NCI-H2029 (cell line): ENCODE results near the gene CCDC179.

Source experiments
- DNase-seq: peaks from one replicate; lab custom pipeline; 2025; lab: John Stamatoyannopoulos, UW

Gene CCDC179

DNA sequence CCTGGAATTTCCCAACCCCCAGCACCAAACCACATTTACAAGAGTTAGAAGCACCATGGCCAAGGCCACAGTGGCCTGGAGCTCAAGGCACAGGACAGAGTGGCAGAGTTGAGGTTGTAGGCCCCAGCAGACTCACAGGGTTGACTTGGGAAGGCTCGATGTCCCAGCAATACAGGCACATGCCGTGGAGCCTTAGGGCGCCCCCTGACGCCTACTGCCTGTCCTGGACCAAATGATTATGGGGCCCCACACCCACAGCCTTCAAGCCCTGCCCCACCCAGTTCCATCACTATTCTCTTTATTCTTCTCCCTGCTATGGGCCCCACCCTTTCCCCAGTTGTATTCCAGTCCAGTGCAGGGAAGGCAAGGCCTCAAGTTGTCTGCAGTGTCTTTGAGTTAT is at the start of gene CCDC179:
Gene CCDC179, minus strand, starts transcription at position 234 of the 400 bp plus-strand sequence. Its CDS starts 53 bp downstream, at position 181.
- no peak for DNase-seq

- DNase-seq = no peak
These were observed 43.5 kb upstream of the CCDC179 start for GRCh38 chr11:22903782-22904181.

GRCh38 chr11:22901603-22902002 is 41.3 kb upstream of the CCDC179 start:
- no peak for DNase-seq

GRCh38 chr11:22900764-22901486 is 40.7 kb upstream of the CCDC179 start:
- no peak for DNase-seq

DNA sequence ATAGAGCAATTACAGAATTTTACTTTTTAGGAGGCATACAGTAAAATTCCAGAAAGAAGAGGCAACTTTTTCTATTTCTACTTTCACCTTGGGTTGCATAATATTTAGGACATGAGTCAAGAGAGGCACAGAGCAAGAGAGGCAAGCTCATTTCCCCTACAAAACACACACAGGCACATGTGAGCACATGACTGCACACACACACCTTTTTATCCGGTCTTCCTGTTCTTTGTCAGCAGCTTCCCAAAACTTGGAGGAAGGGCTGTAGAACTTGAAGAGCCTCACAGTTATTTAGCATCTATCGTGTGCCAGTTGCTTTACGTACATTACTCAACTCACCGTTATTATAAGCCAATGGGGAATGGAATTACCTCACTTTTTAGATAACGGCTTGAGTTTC is 37.8 kb upstream of the CCDC179 start:
- no peak for DNase-seq

DNA sequence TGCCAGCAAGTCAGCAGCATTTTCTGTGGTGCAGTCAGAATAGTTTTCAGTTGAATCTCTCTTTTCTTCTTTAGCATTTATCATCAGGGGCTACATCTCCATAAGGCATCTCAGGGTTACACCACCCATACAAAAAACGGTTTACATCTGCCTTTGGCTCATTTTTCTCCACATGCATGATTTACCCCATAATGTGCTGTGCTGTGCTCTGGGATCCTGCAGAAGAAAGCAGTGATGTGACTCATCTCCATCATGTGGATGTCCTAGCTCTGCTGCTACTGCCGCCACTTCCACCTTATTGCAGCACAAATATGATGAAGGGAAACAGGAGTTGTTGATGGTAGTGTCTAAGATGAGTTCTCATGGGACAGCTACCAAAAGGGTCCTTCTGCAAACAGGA is 30.0 kb upstream of the CCDC179 start:
- DNase-seq = no peak

GRCh38 chr11:22884217-22884616 is 23.9 kb upstream of the CCDC179 start:
- DNase-seq = no peak

GRCh38 chr11:22879630-22880029 is 19.4 kb upstream of the CCDC179 start:
- no peak for DNase-seq

DNA sequence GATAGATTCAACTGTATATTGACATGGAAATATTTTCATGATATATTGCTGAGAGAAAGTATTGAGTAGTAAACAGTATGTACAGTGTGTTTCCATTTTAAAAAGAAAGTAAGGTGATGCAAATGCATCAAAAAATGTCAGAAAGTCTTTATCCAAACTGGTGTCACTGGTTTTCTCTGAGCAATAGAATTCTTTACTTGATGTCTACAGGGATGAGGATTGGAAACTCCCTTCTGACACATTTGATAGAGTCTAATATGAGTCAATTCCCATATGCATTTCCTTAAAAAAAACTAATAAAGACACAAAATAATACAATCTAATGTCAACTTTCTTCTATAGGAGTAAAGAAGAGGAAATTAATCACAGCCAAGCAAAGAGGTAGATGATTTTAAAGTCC is 18.3 kb upstream of the CCDC179 start:
- DNase-seq = no peak

- no peak for DNase-seq
These were observed 17.8 kb upstream of the CCDC179 start for GRCh38 chr11:22878039-22878438.

GRCh38 chr11:22875869-22876473 is 15.7 kb upstream of the CCDC179 start:
- DNase-seq = peak; percentile 90

- DNase-seq = no peak
These were observed 9.1 kb upstream of the CCDC179 start for GRCh38 chr11:22869325-22869724.

DNA sequence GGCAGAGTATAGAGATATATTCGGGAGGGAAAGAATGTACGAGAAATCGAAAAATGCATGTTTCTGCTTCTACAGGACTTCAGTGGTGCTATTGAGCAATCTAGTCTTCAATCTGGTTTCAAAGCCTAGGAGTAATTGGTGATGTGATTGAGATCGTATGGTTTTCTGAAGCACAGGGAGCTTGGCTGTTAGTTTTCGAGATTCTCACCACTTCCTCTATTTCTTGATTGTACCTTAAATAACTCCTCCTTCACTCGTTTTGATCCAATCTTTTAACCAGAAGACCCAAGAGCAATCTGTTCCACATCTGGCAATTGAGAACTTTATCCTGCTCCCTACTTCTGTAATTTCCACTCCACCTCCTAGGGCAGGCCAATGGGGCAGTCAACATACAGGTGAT is 518 bp downstream of the CCDC179 start:
- no peak for DNase-seq

DNA sequence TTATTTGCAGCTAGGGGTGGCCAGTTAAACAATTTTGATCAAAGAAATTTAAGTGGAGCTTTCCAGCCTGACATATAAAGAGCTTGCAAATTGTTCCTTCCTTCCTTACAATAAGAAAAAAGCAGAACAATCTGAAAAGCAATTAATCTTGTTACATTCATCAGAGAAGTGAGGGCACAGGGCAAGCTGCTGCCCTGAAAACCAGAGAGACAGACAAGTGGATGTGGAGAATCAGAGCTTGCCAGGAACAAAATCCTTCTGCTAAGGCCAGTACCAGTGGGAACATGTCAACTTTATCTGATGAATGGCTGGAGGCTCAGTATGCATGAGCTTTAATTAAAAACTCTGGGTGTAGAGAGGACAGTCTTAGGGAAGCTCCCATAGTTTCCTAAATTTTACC is 8.8 kb downstream of the CCDC179 start:
- no peak for DNase-seq

GRCh38 chr11:22846726-22847125 is 13.5 kb downstream of the CCDC179 start:
- DNase-seq = no peak

GRCh38 chr11:22832315-22833015 is 27.8 kb downstream of the CCDC179 start:
- DNase-seq = no peak

- DNase-seq = no peak
These were observed 30.2 kb downstream of the CCDC179 start for GRCh38 chr11:22830082-22830414.

DNA sequence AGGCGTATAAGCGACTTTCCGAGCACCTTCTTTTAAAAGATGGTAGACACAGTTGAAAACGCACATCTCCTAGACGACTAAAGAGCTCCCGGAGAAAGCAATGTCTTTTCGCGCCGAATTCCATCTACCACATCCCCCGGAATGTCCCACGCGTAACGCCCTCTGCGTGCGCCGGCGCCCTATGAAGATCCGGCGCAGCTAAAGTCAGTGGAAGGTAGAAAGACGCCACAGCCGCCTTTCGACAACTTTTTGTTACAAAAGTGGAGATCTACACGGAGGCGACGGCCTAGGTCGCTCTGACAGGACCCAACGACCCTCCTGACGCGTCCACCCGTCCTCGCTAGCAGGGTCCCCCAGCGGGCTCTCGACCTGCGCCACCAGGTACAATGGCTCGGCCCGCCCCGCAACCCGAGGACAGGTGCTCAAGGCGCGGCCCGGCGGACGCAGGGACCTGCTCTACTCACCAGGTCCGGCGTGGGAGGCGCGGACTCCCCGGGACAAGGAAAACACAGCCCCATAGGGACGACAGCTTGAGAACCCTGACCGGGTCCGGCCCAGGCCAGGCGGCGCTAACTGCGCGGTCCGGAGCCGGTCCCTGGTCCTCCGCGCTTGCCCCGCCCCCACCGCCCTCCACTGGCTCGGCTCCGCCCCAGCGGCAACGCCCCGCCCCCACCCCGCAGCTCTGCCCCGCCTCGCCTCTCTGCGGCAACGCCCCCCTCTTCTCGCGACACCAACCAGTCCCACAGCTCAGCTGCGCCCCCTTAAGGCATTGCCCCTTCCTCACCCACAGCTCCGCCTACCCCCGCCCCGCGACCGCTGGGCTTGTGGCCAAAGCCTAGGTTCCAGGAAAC is 30.8 kb downstream of the CCDC179 start, which contains the start of gene SVIP:
Gene SVIP, minus strand, starts transcription at position 571 of the 851 bp plus-strand sequence. Its CDS starts 53 bp downstream, at position 518.
- peak; percentile 95 for DNase-seq

- no peak for DNase-seq
These were observed 31.9 kb downstream of the CCDC179 start for GRCh38 chr11:22828373-22828772.

DNA sequence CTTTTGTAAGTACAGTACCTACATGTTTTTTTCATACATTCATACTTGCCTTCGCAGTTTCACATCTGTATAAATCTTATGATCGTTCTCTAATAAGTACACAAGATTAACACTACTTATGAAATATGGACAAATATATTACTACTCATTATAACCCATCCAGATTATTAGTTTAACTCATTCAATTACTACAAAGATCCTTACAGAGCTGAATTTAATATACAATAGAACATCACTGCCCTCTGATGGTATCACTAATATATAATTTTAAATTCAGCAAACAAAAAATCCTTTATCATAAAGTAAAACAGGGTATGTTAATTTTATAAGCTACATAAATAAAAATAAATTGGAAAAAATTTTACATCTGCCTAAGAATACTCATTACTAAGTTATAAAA is 38.1 kb downstream of the CCDC179 start:
- no peak for DNase-seq

DNA sequence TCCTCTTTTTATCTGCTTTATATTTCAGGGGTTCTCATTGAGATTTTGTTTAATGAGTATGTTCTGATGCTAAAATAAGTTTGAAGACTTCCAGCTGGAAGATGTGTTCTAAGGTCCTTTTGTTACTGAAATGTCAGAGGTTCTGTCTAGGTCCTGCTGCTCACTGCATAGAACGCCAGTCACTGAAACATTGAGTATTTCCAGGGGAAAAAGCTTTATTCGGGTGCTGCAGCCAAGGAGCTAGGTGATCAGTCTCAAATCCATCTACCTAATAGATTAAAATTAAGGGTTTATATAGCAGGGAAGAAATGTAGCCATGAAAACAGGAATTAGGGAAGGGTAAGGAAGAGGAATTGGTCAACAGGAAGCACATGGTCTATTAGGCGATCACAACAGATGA is 50.4 kb downstream of the CCDC179 start:
- DNase-seq = no peak

DNA sequence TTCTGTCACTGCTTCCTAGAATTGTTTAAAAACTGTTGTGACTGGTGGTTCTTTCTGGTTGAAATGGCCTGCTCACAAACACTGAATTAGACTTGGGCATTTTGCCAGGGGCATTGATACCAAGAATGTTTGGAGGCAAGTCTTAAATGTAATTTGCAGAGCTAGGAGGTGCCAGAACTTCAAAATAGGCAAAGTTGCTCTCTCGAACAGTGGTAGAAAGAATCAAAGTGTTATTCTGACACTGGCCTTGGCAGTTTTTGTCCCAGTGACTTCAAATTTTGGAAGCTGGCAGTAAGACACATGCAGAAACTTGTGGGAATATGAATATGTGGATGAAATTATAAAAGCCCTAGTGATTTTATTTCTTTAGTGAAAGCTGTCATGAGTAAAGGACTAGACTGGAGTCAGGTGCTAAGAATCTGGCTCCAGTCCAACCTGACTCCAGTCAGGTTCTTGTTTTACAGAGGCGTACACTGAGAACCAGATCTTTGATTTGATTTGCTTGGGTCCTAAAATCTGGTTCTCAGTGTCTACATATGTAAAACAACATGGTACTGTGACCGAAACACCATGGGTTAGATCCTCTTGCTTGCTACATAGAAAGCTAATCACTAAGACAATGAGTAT is 51.6 kb downstream of the CCDC179 start:
- DNase-seq = no peak
